GM19351 (cell line): Measurements from ENCODE around the gene MYCBPAP.

Experiments
- ATAC-seq: cut with Tn5 transposase; IDR thresholded peaks from one replicate; pipeline ENCODE4 v1.9.1; 2021; ENCODE audit warnings: mild to moderate bottlenecking, moderate library complexity; ENCODE audit not compliant: unreplicated experiment

MYCBPAP gene

GRCh38 chr17:50536683-50537646 is 28.7 kb downstream of the MYCBPAP start:
- no peak for ATAC-seq

- ATAC-seq, result no peak
Measured at GRCh38 chr17:50537721-50538548, 29.7 kb downstream of the MYCBPAP start.

GRCh38 chr17:50538549-50539410 is 30.5 kb downstream of the MYCBPAP start:
- ATAC-seq, result no peak

GRCh38 chr17:50539762-50540559 is 31.7 kb downstream of the MYCBPAP start:
- no peak for ATAC-seq

DNA sequence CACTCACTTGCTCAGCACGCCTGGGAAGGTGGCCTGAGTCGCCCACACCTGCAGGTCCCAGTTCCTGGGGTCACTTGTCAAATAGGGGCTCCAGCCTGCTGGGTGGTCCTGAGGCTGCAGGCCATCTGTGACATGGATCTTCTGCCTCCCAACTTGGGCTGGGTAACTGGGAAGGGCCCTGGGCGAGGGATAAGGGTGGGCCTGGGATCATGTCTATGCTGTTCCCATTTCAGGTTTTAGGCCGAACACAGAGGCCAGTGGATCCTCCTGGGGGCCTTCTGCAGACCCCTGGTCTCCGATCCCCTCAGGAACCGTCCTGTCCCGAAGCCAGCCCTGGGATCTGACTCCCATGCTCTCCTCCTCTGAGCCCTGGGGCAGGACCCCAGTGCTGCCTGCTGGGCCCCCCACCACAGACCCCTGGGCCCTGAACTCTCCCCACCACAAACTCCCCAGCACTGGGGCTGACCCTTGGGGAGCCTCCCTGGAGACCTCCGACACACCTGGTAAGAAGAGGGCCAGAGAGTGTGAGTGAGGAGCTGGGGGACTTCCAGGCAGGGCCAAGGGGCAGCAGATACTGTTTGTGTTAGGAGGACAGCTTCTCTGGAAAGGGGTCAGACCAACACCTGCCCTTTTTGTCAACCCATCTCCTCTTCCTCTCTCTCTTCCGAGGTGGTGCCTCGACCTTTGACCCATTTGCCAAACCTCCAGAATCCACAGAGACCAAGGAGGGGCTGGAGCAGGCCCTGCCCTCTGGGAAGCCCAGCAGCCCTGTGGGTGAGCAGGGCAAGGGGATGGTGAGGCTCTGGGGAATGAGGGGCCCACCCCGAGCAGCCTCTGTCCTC is 32.5 kb downstream of the MYCBPAP start:
- ATAC-seq, result no peak

DNA sequence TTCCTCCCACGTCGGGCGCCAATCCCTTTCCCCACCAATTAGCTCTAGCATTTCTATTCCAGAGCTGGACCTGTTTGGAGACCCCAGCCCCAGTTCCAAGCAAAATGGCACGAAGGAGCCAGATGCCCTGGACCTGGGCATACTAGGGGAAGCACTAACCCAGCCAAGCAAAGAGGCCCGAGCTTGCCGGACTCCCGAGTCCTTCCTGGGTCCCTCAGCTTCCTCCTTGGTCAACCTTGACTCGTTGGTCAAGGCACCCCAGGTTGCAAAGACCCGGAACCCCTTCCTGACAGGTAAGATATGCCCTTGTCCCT is 33.1 kb downstream of the MYCBPAP start:
- ATAC-seq, result no peak

DNA sequence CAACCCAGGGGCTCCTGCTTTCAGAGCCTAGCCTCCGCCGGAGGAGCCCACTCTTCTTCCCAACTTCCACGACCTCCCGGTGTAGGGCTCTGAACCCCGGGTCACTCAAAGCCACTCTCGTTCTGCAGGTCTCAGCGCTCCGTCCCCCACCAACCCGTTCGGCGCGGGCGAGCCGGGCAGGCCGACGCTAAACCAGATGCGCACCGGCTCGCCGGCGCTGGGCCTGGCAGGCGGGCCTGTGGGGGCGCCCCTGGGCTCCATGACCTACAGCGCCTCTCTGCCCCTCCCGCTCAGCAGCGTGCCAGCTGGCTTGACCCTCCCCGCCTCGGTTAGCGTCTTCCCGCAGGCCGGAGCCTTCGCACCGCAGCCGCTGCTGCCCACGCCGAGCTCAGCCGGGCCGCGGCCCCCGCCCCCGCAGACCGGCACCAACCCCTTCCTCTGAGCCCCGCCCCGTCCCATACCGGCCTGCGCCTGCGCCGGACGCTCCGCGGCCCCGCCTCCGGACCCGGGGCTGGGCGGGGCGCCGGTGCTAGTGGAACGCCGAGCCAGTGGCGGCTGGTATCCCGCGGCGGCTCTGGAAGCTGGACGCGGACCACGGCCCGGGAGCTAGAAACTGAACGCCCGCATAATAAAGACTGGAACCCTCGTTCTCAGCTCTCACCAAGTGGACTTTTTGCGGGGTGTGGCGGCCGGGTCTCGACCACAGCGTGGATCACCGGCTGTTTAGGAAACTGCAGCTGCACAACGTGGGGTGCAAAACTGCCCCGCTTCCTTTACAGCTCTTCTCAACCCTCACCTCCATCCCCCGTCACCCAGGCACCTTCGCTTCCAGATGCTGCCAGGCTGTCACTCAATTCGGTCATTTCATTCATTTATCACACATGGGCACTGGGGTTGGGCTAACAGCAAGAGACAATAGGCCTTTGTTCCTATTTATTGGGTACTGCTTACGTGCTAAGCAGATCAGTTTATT is 33.8 kb downstream of the MYCBPAP start:
- ATAC-seq, result peak; percentile 77

- no peak for ATAC-seq
Measured at GRCh38 chr17:50542795-50543774, 34.8 kb downstream of the MYCBPAP start.

DNA sequence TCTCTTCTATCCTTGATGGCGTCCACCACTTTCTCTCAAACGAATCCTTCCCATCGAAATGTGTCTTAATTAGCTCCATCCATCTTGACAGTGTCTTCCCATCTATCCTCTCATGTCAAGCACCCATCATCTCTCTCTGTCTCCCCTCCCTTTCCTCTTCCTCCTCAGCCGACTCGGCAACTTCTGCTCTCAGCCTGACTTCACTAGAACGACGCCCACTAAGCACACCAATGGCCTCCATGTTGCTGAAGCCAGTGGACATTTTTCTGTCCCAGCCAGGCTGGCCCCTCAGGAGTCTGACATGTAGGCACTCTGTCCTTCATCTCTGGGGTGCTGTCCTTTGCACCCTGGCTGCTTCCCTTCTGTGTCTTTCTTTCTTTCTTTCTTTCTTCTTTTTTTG is 36.3 kb downstream of the MYCBPAP start:
- no peak for ATAC-seq

GRCh38 chr17:50545311-50545710 is 37.1 kb downstream of the MYCBPAP start:
- no peak for ATAC-seq

- ATAC-seq, result no peak
Measured at GRCh38 chr17:50546701-50547034, 38.4 kb downstream of the MYCBPAP start.

DNA sequence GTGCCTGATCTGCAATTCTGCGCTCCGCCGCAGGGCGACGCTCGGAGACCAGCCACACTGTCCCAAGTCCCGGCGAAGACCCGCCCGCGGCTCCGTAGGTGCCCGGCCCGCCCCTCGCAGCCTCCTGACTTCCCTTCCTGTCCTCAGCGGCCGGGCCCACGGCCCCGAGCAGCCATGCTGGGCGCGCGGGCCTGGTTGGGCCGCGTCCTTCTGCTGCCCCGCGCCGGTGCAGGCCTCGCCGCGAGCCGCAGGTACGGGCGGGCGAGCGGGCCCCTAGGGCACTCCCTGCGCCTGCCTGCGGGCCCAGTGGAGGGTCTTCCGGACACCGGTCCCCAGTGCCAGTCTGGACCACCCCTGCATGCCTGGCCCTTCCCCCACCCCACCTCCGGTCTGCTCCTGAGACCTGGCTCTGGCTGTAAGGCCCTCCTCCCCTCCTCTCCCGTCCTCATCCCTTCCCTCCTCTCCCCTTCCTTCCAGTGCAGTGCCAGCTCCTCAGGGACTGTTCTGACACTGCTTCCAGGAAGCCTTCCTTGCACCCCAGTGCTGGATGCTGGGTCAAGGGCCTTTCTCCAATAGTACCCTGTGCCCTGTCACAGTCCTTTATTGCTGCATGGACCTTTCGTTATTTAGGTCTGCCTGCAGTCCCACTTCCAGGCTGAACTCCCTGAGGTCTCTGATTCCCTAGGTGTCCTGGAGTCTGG is 38.9 kb downstream of the MYCBPAP start, which contains the start of gene SPATA20:
SPATA20 (plus strand) TSS at position 140 of the 701 bp plus-strand sequence; CDS start at position 175, 35 bp downstream.
- peak; percentile 87 for ATAC-seq

- no peak for ATAC-seq
Measured at GRCh38 chr17:50547736-50548083, 39.5 kb downstream of the MYCBPAP start.

- ATAC-seq, result no peak
Measured at GRCh38 chr17:50548831-50549230, 40.6 kb downstream of the MYCBPAP start.

- no peak for ATAC-seq
Measured at GRCh38 chr17:50549256-50549941, 41.2 kb downstream of the MYCBPAP start.

DNA sequence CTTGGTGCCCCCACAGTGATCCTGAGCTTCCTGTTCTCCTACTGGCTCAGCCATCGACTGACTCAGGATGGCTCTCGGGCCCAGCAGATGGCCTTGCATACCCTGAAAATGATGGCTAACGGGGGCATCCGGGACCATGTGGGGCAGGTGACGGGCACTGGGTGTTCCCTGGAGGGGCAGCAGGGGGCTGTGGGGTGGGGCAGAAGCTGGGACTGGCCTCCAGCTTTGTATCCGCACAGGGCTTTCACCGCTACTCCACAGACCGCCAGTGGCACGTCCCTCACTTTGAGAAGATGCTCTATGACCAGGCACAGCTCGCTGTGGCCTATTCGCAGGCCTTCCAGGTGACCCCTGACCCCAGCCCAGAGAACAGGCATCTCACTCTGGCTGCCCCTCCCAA is 41.7 kb downstream of the MYCBPAP start:
- ATAC-seq, result no peak
